PC-9 (cell line): Measurements from ENCODE around the gene AKIP1.

Source experiments
- EZH2 ChIP-seq: fragments of 200-600 bp; sonication (generic); IDR thresholded peaks from 2 replicates; pipeline ENCODE4 v1.8.0; 2017; ENCODE audit warnings: antibody characterized with exemption, low read depth
- TF ChIP-seq, protein P1 (sequence below): fragments of 200-600 bp; sonication (generic); conservative IDR thresholded peaks from 2 replicates; pipeline ENCODE4 v1.6.1; 2017; ENCODE audit warnings: mixed run types, antibody characterized with exemption, mild to moderate bottlenecking, moderate library complexity

GRCh38 chr11:8871962-8872361, 39.0 kb upstream of the AKIP1 start:
- TF ChIP-seq, protein P1, sequence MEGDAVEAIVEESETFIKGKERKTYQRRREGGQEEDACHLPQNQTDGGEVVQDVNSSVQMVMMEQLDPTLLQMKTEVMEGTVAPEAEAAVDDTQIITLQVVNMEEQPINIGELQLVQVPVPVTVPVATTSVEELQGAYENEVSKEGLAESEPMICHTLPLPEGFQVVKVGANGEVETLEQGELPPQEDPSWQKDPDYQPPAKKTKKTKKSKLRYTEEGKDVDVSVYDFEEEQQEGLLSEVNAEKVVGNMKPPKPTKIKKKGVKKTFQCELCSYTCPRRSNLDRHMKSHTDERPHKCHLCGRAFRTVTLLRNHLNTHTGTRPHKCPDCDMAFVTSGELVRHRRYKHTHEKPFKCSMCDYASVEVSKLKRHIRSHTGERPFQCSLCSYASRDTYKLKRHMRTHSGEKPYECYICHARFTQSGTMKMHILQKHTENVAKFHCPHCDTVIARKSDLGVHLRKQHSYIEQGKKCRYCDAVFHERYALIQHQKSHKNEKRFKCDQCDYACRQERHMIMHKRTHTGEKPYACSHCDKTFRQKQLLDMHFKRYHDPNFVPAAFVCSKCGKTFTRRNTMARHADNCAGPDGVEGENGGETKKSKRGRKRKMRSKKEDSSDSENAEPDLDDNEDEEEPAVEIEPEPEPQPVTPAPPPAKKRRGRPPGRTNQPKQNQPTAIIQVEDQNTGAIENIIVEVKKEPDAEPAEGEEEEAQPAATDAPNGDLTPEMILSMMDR = no peak
- TF ChIP-seq EZH2 = no peak
